GM19025 (cell line): ENCODE measurements around the gene TLK2.
"Not testable (repeated sequence)": the region's sequence is repeated elsewhere in the genome, so short reads cannot be mapped to it uniquely, and the experiment has no call there.

Source experiments
- ATAC-seq: cut with Tn5 transposase; IDR thresholded peaks from one replicate; pipeline ENCODE4 v1.9.1; 2021; ENCODE audit warnings: mild to moderate bottlenecking, low read depth, moderate library complexity; ENCODE audit not compliant: unreplicated experiment

The TLK2 gene

GRCh38 chr17:62552851-62553659, 74.4 kb downstream of the TLK2 start:
- ATAC-seq, result peak; percentile 64

GRCh38 chr17:62557532-62557931, 78.9 kb downstream of the TLK2 start:
- not testable (repeated sequence) for ATAC-seq

- not testable (repeated sequence) for ATAC-seq
Measured at GRCh38 chr17:62558941-62559340, 80.3 kb downstream of the TLK2 start.

- ATAC-seq, result not testable (repeated sequence)
Measured at GRCh38 chr17:62560971-62561370, 82.3 kb downstream of the TLK2 start.

GRCh38 chr17:62562656-62563055, 84.0 kb downstream of the TLK2 start:
- no peak for ATAC-seq

- no peak for ATAC-seq
Measured at GRCh38 chr17:62565817-62566216, 87.2 kb downstream of the TLK2 start.

GRCh38 chr17:62566996-62567578, 88.5 kb downstream of the TLK2 start:
- no peak for ATAC-seq

- no peak for ATAC-seq
Measured at GRCh38 chr17:62572488-62572887, 93.9 kb downstream of the TLK2 start.

- ATAC-seq, result no peak
Measured at GRCh38 chr17:62572888-62573401, 94.3 kb downstream of the TLK2 start.

GRCh38 chr17:62573480-62574117, 95.0 kb downstream of the TLK2 start:
- no peak for ATAC-seq

GRCh38 chr17:62576382-62576781, 97.8 kb downstream of the TLK2 start:
- no peak for ATAC-seq

GRCh38 chr17:62578757-62579487, 100.3 kb downstream of the TLK2 start:
- ATAC-seq, result no peak

GRCh38 chr17:62580947-62581346, 102.3 kb downstream of the TLK2 start:
- ATAC-seq, result no peak

GRCh38 chr17:62581764-62582163, 103.1 kb downstream of the TLK2 start:
- ATAC-seq, result no peak

GRCh38 chr17:62587554-62587953, 108.9 kb downstream of the TLK2 start:
- ATAC-seq, result no peak

- ATAC-seq, result no peak
Measured at GRCh38 chr17:62588109-62588508, 109.5 kb downstream of the TLK2 start.

- ATAC-seq, result no peak
Measured at GRCh38 chr17:62591333-62591732, 112.7 kb downstream of the TLK2 start.

GRCh38 chr17:62591822-62592221, 113.2 kb downstream of the TLK2 start:
- not testable (repeated sequence) for ATAC-seq

- ATAC-seq, result no peak
Measured at GRCh38 chr17:62592341-62593099, 113.9 kb downstream of the TLK2 start.

GRCh38 chr17:62595484-62595883, 116.9 kb downstream of the TLK2 start:
- no peak for ATAC-seq
